Suppressor macrophage treated with lipopolysaccharide for 1 hour (primary cell): ENCODE measurements around the gene CCL26.
"Not testable (repeated sequence)": the region's sequence is repeated elsewhere in the genome, so short reads cannot be mapped to it uniquely, and the experiment has no call there.

ENCODE experiments used
- DNase-seq, 3 donors: peaks; one replicate each; pipeline ENCODE4 v3.0.0-alpha.2; 2020 to 2022

The CCL26 gene

DNA sequence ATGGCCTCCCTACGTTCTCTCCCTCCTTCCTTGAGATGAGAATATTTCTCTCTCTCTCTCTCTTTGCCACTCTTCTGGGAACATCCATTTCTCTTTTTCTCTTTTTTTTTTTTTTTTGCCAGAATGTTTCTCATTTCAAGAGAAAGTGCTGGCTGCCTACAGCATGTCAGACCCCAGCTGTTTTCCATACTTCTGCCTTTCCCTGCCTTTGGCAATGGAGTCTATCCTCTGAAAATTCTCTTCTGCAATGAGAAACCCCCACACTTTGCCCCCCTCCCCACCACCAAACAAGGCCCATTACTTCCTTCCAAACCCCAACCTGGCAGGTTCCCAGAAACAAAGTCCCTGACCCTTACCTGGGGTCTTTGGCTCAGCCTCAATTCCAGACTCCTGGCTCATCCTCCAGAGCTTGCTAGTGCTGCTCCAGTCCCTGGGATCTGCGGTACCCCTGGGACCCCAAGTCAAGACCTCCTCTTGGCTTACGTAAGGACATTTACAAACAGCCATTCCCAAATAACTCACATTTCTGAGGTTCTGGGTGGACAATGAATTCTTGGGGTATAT lies 17.4 kb upstream of the CCL26 start:
- DNase-seq: no peak

DNA sequence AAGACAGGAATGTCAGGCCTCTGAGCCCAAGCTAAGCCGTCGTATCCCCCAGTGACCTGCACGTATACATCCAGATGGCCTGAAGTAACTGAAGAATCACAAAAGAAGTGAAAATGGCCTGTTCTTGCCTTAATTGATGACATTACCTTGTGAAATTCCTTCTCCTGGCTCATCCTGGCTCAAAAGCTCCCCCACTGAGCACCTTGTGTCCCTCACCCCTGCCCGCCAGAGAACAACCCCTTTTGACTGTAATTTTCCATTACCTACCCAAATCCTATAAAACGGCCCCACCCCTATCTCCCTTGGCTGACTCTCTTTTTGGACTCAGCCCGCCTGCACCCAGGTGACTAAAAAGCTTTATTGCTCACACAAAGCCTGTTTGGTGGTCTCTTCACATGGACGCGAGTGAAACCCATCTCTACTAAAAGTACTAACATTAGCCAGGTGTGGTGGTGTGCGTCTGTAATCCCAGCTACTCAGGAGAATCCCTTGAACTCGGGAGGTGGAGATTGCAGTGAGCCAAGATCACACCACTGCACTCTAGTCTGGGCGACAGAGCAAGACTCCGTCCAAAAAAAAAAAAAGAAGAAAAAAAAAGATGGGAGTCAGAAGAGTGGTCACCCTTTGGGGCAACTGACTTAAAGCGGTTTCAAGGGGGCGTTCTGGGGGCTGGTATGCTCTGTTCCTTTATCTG lies 16.3 kb upstream of the CCL26 start:
- DNase-seq: not testable (repeated sequence)

DNA sequence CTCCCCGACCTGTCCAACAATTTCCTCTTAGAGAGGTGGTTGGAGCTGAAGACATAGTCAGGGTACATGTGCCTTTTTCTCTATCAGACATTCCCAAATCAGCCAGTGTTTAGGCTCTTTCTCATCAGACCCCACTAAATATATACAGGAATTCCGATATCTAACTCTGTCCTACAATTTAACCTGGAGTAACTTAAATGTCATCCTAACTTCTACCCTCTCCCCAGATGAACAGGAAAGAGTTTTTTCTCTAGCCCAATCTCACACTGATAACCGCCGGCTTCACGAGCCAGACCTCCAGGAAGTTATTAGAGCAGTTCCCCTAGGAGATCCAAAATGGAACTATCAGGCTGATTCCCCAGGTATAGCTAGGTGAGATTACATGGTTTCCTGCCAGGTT lies 11.0 kb upstream of the CCL26 start:
- DNase-seq: not testable (repeated sequence)

DNA sequence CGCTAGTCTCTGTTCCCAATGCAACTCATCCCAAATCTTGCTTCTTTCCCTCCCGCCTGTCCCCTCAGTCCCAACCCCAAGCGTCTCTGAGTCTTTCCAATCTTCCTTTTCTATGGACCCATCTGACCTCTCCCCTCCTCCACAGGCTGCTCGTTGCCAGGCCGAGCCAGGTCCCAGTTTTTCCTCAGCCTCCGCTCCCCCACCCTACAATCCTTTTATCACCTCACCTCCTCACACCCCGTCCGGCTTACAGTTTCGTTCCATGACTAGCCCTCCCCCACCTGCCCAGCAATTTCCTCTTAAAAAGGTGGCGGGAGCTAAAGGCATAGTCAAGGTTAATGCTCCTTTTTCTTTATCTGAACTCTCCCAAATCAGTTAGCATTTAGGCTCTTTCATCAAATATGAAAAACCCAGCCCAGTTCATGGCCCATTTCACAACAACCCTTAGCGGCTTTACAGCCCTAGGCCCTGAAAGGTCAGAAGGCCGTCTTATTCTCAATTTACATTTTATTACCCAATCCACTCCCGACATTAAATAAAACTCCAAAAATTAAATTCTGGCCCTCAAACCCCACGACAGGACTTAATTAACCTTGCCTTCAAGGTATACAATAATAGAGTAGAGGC lies 8.7 kb upstream of the CCL26 start:
- not testable (repeated sequence) for DNase-seq

DNA sequence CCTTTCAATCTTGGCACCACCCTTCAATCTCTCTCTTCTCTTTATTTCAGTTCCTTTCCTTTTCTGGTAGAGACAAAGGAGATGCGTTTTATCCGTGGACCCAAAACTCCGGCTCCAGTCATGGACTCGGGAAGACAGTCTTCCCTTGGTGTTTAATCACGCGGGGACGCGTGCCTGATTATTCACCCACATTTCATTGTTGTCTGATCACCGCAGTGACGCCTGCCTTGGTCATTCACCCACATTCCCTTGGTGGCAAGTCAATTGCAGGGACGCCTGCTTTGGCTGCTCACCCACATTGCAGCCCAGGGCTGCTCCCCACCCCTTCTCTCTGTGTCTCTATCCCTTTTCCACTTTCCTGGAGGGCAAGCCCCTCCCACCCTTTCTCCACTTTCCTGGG lies 7.5 kb upstream of the CCL26 start:
- DNase-seq: not testable (repeated sequence)

DNA sequence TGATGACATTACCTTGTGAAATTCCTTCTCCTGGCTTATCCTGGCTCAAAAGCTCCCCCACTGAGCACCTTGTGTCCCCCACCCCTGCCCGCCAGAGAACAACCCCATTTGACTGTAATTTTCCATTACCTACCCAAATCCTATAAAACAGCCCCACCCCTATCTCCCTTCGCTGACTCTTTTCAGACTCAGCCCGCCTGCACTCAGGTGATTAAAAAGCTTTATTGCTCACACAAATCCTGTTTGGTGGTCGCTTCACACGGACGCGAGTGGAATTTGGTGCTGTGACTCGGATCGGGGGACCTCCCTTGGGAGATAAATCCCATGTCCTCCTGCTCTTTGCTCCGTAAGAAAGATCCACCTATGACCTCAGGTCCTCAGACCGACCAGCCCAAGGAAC lies 7.0 kb upstream of the CCL26 start:
- DNase-seq: not testable (repeated sequence)

DNA sequence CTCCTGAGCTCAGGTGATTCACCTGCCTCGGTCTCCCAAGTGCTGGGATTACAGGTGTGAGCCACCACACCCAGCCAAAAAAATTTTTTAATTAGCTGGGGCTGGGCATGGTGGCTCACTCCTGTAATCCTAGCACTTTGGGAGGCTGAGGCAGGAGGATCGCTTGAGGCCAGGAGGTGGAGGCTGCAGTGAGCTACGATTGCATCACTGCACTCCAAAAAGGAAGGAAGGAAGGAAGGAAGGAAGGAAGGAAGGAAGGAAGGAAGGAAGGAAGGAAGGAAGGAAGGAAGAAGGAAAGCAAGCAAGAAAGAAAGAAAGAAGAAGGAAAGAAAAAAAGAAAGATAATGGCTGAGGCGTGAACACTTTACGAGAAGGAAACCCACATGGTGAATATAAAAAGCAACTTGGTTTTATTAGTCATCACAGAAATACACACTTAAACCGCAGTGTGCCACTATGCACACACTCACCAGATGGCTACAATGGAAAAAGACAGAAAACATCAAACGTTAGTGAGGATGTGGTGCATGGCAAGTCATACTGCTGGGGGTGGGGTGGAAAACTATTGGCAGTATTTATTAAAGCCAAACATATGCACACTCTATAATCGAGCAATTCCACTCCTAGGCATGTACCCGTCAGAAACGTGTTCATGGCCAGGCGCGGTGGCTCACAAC lies 4.4 kb upstream of the CCL26 start:
- DNase-seq: peak in 2 of 3 donors; percentile 40 to 55

DNA sequence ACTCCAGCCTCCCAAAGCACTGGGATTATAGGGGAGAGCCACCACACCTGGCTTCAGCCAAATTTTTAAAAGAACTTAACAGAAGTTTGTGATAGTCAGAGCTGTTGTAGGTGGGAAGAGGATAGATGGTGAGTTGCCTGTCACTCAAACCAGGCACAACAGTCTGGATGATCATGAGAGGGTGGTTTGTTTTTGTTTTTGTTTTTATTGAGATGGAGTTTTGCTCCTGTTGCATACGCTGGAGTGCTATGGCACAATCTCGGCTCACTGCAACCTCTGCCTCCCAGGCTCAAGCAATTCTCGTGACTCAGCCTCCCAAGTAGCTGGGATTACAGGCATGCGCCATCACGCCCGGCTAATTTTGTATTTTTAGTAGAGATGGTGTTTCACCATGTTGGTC lies 1.9 kb upstream of the CCL26 start:
- not testable (repeated sequence) for DNase-seq

DNA sequence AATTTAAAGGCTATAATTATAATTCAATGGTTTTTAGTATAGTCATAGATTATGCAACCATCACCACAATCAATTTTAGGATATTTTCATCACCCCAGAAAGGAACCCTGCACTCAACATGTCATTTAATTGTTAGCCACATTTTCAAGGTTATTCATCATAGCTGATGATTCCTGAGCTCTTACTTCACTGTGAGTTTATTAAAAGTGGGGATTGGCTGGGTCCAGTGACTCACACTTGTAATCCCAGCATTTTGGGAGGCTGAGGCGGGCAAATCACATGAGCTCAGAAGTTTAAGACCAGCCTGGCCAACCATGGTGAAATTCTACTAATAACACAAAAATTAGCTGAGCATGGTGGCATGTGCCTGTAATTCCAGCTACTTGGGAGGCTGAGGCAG lies 787 bp downstream of the CCL26 start:
- DNase-seq: peak in 2 of 3 donors; percentile 14 to 41

DNA sequence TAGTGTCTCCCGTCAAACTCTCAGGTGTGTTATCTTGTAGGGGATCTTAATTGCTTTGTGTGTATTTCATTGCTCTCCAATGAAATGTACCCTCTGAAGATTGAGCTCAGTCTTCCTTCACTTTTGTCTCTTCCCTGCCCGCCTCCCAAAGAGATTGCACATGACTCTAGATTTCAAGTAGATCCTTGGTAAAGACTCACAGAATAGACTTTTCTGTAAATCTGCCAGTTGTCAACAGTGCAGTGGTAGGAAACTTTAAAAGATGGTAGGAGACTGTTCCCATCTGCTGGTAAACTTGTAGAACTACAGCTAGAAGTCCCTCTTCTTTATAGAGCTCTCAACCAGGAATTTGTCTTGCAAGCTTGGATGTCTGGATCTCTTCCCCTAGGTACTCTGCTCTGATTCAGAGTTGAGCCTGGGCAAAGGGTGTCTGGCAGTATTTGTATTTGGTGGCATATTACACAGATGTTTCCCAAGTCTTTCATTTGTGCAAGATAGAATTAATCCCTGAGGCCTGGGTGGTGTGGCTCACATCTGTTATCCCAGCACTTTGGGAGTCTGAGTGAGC lies 9.6 kb downstream of the CCL26 start:
- DNase-seq: peak; percentile 53 to 78 (median 72)

DNA sequence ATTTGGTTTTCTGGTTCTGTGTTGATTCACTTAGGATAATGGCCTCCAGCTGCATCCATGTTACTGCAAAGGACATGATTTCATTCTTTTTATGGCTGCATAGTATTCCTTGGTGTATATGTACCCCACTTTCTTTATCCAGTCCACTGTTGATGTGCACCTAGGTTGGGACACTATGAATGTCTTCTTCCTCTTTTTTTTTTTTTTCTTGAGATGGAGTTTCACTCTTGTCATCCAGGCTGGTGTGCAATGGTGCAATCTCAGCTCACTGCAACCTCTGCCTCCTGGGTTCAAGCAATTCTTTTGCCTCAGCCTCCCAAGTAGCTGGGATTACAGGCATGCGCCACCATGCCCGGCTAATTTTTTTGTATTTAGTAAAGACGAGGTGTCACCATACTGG lies 10.2 kb downstream of the CCL26 start:
- not testable (repeated sequence) for DNase-seq

DNA sequence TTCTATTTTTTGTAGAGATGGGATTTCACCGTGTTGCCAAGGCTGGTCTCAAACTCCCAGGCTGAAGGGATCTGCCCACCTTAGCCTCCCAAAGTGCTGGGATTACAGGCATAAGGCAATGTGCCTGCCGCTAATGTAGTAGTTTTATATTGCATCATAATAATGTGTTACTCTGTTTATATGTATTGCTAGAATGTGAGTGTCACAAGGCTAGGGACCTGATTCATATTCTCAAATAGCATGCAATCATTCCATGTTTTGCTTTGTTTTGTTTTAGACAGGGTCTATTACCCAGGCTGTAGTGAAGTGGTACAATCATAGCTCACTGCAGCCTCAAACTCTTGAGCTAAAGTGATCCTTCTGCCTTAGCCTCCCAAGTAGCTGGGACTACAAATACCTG lies 13.5 kb downstream of the CCL26 start:
- no peak for DNase-seq

DNA sequence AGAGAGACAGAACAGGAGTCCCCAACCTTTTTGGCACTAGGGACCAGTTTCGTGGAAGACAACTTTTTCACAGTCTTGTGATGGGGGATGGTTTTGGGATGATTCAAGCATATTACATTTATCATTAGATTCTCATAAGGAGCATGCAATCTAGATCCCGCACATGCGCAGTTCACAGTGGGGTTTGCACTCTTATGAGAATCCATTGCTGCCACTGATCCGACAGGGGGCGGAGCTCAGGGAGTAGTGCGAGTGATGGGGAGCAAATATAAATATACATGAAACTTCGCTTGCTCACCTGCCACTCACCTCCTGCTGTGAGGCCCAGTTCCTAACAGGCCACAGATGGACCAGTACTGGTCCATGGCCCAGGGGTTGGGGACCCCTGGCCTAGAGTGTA lies 14.2 kb downstream of the CCL26 start:
- no peak for DNase-seq

DNA sequence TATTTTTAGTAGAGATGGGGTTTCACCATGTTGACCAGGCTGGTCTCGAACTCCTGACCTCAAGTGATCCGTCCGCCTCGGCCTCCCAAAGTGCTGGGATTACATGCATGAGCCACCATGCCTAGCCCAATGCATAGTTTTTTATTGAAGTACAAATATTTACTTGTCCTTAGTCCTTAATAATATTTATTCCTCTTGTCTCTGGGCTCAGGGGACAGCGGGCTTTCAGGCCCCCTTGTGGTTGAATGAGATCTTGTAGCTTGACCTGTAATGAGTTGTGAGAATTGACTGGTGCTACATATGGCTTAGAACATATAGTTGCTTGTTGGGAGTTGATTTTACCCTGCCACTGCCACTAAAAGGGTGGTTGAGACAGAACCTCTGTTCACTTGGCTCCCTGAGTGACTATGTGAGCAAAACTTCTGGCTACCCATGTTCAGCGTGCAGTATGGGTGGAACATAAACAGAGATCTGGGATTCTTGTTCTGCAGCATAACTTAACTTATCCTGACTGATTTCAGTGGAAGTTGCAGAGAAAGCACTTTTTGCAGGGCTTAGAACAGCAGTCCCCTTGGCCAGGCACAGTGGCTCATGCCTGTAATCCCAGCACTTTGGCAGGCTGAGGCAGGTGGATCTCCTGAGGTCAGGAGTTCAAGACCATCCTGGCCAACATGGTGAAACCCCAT lies 14.9 kb downstream of the CCL26 start:
- DNase-seq: peak; percentile 38 to 66 (median 54)

DNA sequence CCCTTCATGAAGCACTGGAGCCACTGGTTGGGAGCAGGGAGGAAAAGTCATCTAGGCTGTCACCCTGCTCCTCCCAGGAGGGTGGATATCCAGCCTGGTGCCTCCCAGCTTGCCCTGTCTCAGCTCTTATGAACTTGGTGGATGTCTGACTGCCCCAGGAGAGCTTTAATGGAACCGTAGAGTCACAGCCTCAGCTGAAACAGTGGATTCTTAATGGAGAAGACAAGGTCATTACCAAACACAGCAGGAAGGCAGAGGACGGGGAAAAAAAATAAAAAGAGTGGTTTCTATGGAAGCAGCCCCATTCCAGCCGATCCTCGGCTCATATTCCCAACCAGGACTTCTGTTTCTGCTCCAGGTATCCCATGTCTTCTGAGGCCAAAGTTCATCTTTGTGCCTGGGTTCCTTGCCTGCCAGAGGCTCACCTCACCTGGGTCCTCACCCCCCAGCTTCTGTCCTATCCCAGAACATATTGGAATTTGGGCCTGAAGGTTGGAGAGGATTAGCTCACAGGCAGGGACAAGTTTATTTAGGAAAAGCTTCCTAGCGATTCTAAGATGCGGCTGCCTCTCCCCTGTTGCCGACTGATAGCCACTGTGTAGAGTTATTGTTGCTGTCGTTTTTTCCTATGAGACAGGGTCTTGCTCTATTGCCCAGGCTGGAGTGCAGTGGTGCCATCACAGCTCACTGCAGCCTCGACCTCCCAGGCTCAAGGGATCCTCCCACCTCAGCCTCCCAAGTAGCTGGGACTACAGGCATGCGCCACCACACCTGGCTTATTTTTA lies 15.6 kb downstream of the CCL26 start:
- DNase-seq: no peak

DNA sequence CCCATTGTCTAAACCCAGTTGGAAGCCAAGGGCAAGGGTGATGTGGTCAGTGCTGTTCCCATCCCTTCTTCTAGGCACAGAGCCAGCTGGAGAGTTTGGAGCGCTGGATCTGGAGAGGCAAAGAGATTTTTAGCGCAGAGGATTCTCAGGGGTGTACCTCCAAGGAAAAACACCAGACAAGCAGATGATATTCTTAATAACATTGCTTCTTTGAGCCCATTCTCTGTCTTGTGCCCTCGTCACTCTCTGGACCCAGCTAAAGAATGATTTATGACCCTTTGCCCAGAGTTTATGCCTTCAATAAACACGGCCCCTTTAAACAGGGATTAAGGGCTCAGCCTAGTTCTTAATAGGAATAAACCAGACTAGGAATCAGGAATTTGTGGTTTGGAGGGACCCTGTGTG lies 28.6 kb downstream of the CCL26 start:
- no peak for DNase-seq

DNA sequence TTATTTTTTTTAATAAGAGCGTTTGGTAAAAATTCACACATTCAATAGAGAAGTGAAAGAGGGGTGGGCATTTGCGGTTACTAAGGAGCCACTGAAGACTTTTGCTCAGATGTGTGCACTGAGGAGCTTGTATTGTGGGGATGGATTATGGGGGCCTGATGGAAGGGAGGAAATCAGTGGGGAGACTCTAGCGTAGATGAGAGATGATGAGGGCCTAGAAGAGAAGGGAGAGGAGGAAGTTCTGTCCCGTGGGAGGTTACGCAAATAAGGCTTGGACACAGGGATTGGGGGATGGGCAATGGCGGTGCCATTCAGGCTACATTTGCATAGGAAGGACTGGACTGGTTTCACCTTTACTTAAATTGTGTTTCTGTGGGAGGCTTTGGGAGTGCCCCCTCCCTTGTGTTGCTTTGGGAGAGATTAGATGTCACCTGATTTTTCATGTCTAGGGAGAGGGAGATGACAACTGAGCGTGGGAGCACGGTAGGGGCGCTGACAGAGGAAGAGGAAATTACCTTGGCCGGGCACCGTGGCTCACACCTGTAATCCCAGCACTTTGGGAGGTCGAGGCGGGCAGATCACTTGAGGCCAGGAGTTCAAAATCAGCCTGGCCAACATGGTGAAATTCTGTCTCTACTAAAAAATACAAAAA lies 31.0 kb downstream of the CCL26 start:
- peak; percentile 87 to 92 (median 89) for DNase-seq

DNA sequence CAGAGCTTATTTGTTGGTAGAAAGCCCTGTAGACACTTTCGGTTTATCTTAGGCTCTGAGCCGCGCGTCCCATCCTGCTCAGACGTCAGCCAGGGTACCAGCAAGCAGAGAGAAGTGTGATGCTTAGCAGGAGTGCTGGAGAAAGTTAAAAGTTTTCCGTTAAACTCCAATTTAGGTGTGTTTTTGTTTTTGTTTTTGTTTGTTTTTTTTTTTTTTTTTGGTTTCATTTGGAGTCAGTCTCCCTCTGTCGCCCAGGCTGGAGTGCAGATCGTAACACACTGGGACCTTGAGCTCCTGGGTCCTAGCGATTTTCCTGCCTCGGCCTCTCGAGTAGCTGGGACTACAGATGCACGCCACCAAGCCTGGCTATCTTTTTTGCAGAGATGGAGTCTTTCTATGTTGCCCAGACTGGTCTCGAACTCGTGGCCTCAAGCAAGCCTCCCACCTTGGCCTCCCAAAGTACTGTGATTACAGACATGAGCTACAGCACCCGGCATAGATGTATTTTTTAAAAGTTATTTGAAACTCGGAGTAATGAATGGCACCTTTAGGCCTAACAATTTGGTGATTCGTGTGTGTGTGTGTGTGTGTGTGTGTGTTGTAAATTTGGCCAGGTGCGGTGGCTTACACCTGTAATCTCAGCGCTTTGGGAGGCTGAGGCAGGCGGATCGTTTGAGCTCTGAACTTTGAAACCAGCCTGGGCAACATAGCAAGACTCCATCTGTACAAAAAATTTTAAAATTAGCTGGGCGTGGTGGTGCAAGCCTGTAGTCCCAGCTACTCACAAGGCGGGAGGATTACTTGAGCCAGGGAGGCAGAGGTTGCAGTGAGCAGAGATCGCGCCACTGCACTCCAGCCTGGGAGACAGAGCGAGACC lies 32.0 kb downstream of the CCL26 start:
- no peak for DNase-seq

DNA sequence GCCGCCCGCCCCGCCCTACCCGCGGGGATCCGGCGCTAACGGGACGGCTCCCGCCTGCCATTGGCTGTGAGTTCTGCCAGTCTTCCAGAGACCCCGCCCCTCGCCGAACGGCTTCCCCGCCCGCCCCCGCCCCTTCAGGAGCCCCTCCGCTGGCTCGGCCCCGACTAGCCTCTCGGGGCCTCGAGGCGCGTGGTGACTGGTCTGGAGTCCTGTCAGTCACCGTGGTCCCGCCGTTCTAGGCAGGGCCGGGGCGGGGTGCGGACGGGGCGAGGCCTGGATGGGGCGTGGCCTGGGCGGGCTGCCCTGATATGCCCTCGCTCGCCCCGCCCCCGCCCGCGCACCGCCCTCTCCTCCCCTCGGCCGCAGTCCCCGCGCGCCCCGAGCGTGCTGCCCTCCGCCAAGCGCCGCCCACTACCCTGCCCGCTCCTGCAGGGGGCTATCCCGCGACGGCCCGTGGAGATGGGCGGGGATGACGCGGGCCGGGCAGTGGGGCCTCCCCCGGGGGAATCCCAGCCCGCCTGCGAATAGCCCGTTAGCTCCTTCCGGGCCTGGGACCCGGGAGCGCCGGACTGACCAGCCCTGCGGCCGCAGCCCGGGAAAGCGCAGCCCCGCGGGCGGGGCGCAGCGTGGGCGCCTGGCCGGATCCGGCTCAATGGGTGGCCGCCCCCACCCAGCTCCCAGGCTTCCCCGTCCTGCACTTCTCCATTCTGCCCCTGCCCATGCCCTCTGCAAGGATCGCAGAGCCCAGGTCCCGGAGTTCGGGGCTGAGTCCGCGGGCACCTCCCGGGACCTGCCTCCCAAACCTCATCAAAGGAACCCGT lies 32.8 kb downstream of the CCL26 start:
- DNase-seq: peak; percentile 99 to 100 (median 100)

DNA sequence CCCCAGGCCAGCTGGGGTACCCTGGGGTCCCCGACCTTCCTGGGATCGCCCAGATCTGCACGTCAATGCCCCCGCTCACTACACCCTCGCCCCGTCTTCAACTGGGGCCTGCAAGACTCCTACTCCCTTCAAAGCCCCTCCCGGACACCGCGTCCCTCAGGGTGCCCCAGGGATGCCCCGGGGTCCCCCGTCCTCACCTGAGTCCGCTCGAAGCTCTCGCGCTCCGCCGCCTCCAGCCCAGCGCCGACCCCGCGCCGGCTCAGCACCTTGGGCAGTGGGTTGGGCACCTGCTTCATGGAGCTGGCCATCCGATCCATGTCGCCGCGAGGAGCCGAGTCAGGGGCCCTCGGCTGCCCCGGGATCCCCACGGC lies 33.4 kb downstream of the CCL26 start, which contains the start of gene HIP1:
Gene HIP1, minus strand, starts transcription at position 338 of the 371 bp plus-strand sequence. Its CDS starts 21 bp downstream, at position 317.
- no peak for DNase-seq
